PC-3 (cell line): ENCODE measurements around the gene GH1. TPM values are rescaled to one million over a fixed set of nuclear protein-coding genes. Genes with fewer than 3 reads are reported as not detected.

Experiments used
- ATAC-seq: fragments of 200-7000 bp; cut with Tn5 transposase; 2 replicates; pipeline ENCODE4 v1.9.1; 2020; ENCODE audit warnings: mild to moderate bottlenecking, moderate library complexity
- BruUV-seq: library from RNA; stranded (reverse); fragments of 400-500 nt; replicated peaks from 2 replicates; lab custom pipeline; 2021; lab: Mats Ljungman, UMichigan
- CTCF ChIA-PET: fragments of 300-600 bp; sonication (Branson Sonifier 250); formaldehyde crosslinking; loops from one replicate; lab custom pipeline; 2022; ENCODE audit warnings: antibody characterized with exemption; lab: Charles Lee
- POLR2A ChIA-PET: fragments of 300-600 bp; sonication (Branson Sonifier 250); formaldehyde crosslinking; loops from one replicate; lab custom pipeline; 2022; ENCODE audit warnings: antibody characterized with exemption; ENCODE audit not compliant: unreplicated experiment; lab: Charles Lee
- DNase-seq: peaks from one replicate; pipeline ENCODE4 v3.0.0-alpha.2; 2015
- H2AFZ ChIP-seq: fragments of 300-600 bp; sonication (generic); 2 replicates; pipeline ENCODE4 v1.6.0; 2016; ENCODE audit warnings: antibody characterized with exemption, low read length
- H3F3A ChIP-seq: fragments of 300-600 bp; sonication (generic); one replicate; pipeline ENCODE4 v1.6.0; 2017; ENCODE audit warnings: antibody characterized with exemption, low read length, control low read depth, mild to moderate bottlenecking; ENCODE audit not compliant: unreplicated experiment
- H3K27ac ChIP-seq: fragments of 300-600 bp; sonication (generic); 2 replicates; pipeline ENCODE4 v1.5.1; 2016; ENCODE audit warnings: mild to moderate bottlenecking, low read length
- H3K27me3 ChIP-seq: fragments of 300-600 bp; sonication (generic); 2 replicates; pipeline ENCODE4 v1.6.1; 2016; ENCODE audit warnings: low read length, mixed read lengths
- H3K36me3 ChIP-seq: fragments of 300-600 bp; sonication (generic); 2 replicates; pipeline ENCODE4 v1.6.1; 2016; ENCODE audit warnings: low read depth, mixed run types, low read length, mixed read lengths
- H3K4me1 ChIP-seq: fragments of 300-600 bp; sonication (generic); 2 replicates; pipeline ENCODE4 v1.5.1; 2016; ENCODE audit warnings: low read length; ENCODE audit not compliant: insufficient read depth
- H3K4me2 ChIP-seq: fragments of 300-600 bp; sonication (generic); 2 replicates; pipeline ENCODE4 v1.6.0; 2016; ENCODE audit warnings: low read length
- H3K4me3 ChIP-seq: fragments of 300-600 bp; sonication (generic); 2 replicates; pipeline ENCODE4 v1.5.1; 2016; ENCODE audit warnings: mild to moderate bottlenecking, low read length, mixed read lengths
- H3K79me2 ChIP-seq: fragments of 300-600 bp; sonication (generic); 2 replicates; pipeline ENCODE4 v1.6.1; 2017; ENCODE audit warnings: low read length, mixed read lengths
- H3K9ac ChIP-seq: fragments of 300-600 bp; sonication (generic); 2 replicates; pipeline ENCODE4 v1.6.0; 2016; ENCODE audit warnings: mild to moderate bottlenecking, low read length
- H3K9me2 ChIP-seq: fragments of 300-600 bp; sonication (generic); replicated peaks from 2 replicates; pipeline ENCODE4 v1.6.1; 2016; ENCODE audit warnings: mixed run types, low read length, mixed read lengths
- H3K9me3 ChIP-seq: fragments of 300-600 bp; sonication (generic); 2 replicates; pipeline ENCODE4 v1.6.1; 2016; ENCODE audit warnings: low read length, mixed read lengths
- H4K20me1 ChIP-seq: fragments of 300-600 bp; sonication (generic); 2 replicates; pipeline ENCODE4 v1.6.1; 2016; ENCODE audit warnings: low read length, mixed read lengths
- CTCF ChIP-seq: fragments of 300-600 bp; sonication (generic); conservative IDR thresholded peaks from 2 replicates; pipeline ENCODE4 v1.5.1; 2017; ENCODE audit warnings: antibody characterized with exemption, low read depth, mild to moderate bottlenecking, low read length
- EZH2 ChIP-seq: fragments of 300-600 bp; sonication (generic); IDR thresholded peaks from one replicate; pipeline ENCODE4 v1.6.1; 2017; ENCODE audit warnings: antibody characterized with exemption, mild to moderate bottlenecking, low read length; ENCODE audit not compliant: unreplicated experiment
- EZH2phosphoT487 ChIP-seq: fragments of 300-600 bp; sonication (generic); IDR thresholded peaks from 2 replicates; pipeline ENCODE4 v1.6.1; 2018; ENCODE audit warnings: mild to moderate bottlenecking, antibody characterized with exemption, low read length, borderline replicate concordance
- intact Hi-C: fragments of 100-400 bp; cut with micrococcal nuclease; formaldehyde crosslinking; loops from 2 replicates; pipeline ENCODE4 v1.9.0; 2023
- total RNA-seq: library from RNA; depleted of rRNA; stranded (reverse); fragments of >200 nt; gene quantifications from 2 replicates; pipeline ENCODE4 v1.2.3, GENCODE V29; 2014

Gene GH1
- total RNA-seq, 1 experiment from 2014 or later, result not detected

DNA sequence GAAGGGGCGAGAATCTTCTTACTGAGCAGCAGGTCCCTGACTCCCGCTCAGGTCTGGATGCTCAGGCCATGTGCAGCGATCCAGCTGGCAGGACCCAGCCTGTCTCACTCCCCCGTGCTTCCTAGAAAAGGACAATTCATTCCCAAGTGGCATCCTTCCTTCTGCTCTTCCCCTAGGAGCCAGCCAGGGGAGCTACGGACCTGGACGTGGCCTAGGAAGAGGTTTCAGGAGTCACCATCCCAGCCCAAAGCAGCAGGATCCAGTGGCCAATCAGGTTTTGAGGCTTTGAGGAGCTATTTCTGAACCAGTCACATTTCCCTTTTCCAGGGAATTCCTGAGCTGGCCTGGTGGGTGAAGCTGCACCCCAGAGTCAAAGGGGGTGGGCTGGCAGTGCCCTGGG, 21.2 kb upstream of the GH1 start:
- intact Hi-C loops, result no loop called here
- H2AFZ ChIP-seq, result no peak overlapping the region
- no peak overlapping the region for H3K27ac ChIP-seq
- no TSS peak for BruUV-seq
- no peaks in the 10 kb centered on the region for H3K79me2 ChIP-seq
- no peak overlapping the region for H3K9ac ChIP-seq
- H4K20me1 ChIP-seq, result no peaks in the 10 kb centered on the region
- CTCF ChIA-PET, result no interaction called here
- H3F3A ChIP-seq, result no peaks in the 10 kb centered on the region
- no peak overlapping the region for H3K4me3 ChIP-seq
- H3K4me1 ChIP-seq, result no peaks in the 10 kb centered on the region
- H3K9me2 ChIP-seq, result no peaks in the 10 kb centered on the region
- DNase-seq (no peak), ATAC-seq (no peak)
- no peak overlapping the region for H3K4me2 ChIP-seq
- POLR2A ChIA-PET, result no interaction called here
- no peaks in the 10 kb centered on the region for H3K27me3 ChIP-seq
- H3K36me3 ChIP-seq, result no peaks in the 10 kb centered on the region
- TF ChIP-seq EZH2phosphoT487, result no peak
- TF ChIP-seq CTCF, result no peak
- no peak for TF ChIP-seq EZH2
- no peaks in the 10 kb centered on the region for H3K9me3 ChIP-seq

DNA sequence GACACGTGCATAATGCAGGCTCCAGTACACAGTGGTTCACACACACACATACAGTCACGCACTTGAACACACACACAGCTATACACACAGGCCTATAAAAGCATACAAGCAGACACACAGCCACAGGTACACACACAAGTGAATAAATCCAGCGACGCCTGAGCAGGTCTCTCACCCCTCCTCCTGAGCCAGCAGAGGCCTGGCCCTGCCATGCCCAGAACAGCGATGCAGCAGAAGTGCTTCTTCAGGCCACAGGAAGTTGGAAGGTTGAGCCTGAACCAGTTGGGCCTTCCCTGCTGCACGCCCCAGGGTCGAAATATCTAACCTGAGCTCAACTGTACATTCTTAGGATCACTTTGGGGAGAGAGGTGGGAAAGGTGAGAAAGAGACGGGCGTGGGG, 20.8 kb upstream of the GH1 start:
- Histone ChIP-seq H3F3A (no peaks in the 10 kb centered on the region), H4K20me1 (no peaks in the 10 kb centered on the region), H3K9me3 (no peaks in the 10 kb centered on the region), H3K4me2 (no peak overlapping the region), H3K9me2 (no peaks in the 10 kb centered on the region), H3K36me3 (no peaks in the 10 kb centered on the region), H2AFZ (no peak overlapping the region), H3K9ac (no peak overlapping the region), H3K79me2 (no peaks in the 10 kb centered on the region), H3K27me3 (no peaks in the 10 kb centered on the region), H3K27ac (no peak overlapping the region), H3K4me3 (no peak overlapping the region), H3K4me1 (no peaks in the 10 kb centered on the region)
- no TSS peak for BruUV-seq
- POLR2A ChIA-PET, result no interaction called here
- DNase-seq, result no peak
- TF ChIP-seq EZH2phosphoT487, result no peak
- no peak for TF ChIP-seq CTCF
- no peak for TF ChIP-seq EZH2
- CTCF ChIA-PET, result no interaction called here
- intact Hi-C loops, result no loop called here
- ATAC-seq, result no peak

GRCh38 chr17:63937920-63938319, 19.3 kb upstream of the GH1 start:
- no peak overlapping the region for H3K9ac ChIP-seq
- H3K79me2 ChIP-seq, result no peaks in the 10 kb centered on the region
- intact Hi-C loops, result no loop called here
- DNase-seq (no peak), ATAC-seq (no peak)
- no peak overlapping the region for H3K4me2 ChIP-seq
- no TSS peak for BruUV-seq
- H3K9me3 ChIP-seq, result no peaks in the 10 kb centered on the region
- no peaks in the 10 kb centered on the region for H3F3A ChIP-seq
- H3K4me3 ChIP-seq, result no peak overlapping the region
- H3K4me1 ChIP-seq, result no peaks in the 10 kb centered on the region
- H2AFZ ChIP-seq, result no peak overlapping the region
- POLR2A ChIA-PET, result no interaction called here
- no peaks in the 10 kb centered on the region for H3K27me3 ChIP-seq
- H3K36me3 ChIP-seq, result no peaks in the 10 kb centered on the region
- TF ChIP-seq EZH2phosphoT487, result no peak
- no peak for TF ChIP-seq EZH2
- TF ChIP-seq CTCF, result no peak
- CTCF ChIA-PET, result no interaction called here
- H3K27ac ChIP-seq, result no peak overlapping the region
- H4K20me1 ChIP-seq, result no peaks in the 10 kb centered on the region
- H3K9me2 ChIP-seq, result no peaks in the 10 kb centered on the region
